H9 (cell line): ENCODE data around the gene NXN. TPM values are rescaled to one million over a fixed set of nuclear protein-coding genes. Genes with fewer than 3 reads are reported as not detected.
"Not testable (repeated sequence)": the region's sequence is repeated elsewhere in the genome, so short reads cannot be mapped to it uniquely, and the experiment has no call there.

ENCODE experiments used
- DNase-seq: peaks from one replicate; pipeline ENCODE4 v3.0.0-alpha.2; 2017
- H2AFZ ChIP-seq: one replicate; pipeline ENCODE4 v1.6.1; 2013; ENCODE audit warnings: mild to moderate bottlenecking, low read length, control low read depth, moderate library complexity
- H2AK5ac ChIP-seq: 2 replicates; pipeline ENCODE4 v1.6.1; 2013; ENCODE audit warnings: low read length, control low read depth, mixed read lengths; ENCODE audit not compliant: insufficient read length
- H2BK120ac ChIP-seq: one replicate; pipeline ENCODE4 v1.6.1; 2013; ENCODE audit warnings: low read depth, mild to moderate bottlenecking, low read length, control low read depth, inconsistent platforms; ENCODE audit not compliant: poor library complexity, severe bottlenecking
- H2BK12ac ChIP-seq: 2 replicates; pipeline ENCODE4 v1.6.1; 2013; ENCODE audit warnings: low read length, control low read depth, mixed read lengths, low read depth; ENCODE audit not compliant: insufficient read length
- H2BK15ac ChIP-seq: 2 replicates; pipeline ENCODE4 v1.6.1; 2013; ENCODE audit warnings: low read depth, low read length, control low read depth
- H2BK20ac ChIP-seq: one replicate; pipeline ENCODE4 v1.6.1; 2013; ENCODE audit warnings: low read depth, mild to moderate bottlenecking, low read length, control low read depth, inconsistent platforms; ENCODE audit not compliant: poor library complexity, severe bottlenecking
- H2BK5ac ChIP-seq: 2 replicates; pipeline ENCODE4 v1.6.1; 2013; ENCODE audit warnings: low read length, control low read depth, mixed read lengths; ENCODE audit not compliant: insufficient read length
- H3K14ac ChIP-seq: 2 replicates; pipeline ENCODE4 v1.6.1; 2013; ENCODE audit warnings: low read length, control low read depth; ENCODE audit not compliant: insufficient read depth
- H3K18ac ChIP-seq: 2 replicates; pipeline ENCODE4 v1.6.1; 2013; ENCODE audit warnings: low read depth, mild to moderate bottlenecking, mixed read lengths, low read length, control low read depth; ENCODE audit not compliant: insufficient read length
- H3K23ac ChIP-seq: 2 replicates; pipeline ENCODE4 v1.6.1; 2013; ENCODE audit warnings: low read length, control low read depth, mixed read lengths, low read depth; ENCODE audit not compliant: insufficient read length
- H3K23me2 ChIP-seq: 2 replicates; pipeline ENCODE4 v1.6.1; 2013; ENCODE audit warnings: low read depth, mild to moderate bottlenecking, mixed read lengths, low read length, control low read depth; ENCODE audit not compliant: insufficient read length, poor library complexity, severe bottlenecking
- H3K27ac ChIP-seq: 2 replicates; pipeline ENCODE4 v1.5.1; 2013; ENCODE audit warnings: low read length, control low read depth, mixed read lengths, low read depth; ENCODE audit not compliant: insufficient read length
- H3K27me3 ChIP-seq: 2 replicates; pipeline ENCODE4 v1.6.1; 2013; ENCODE audit warnings: low read length, control low read depth, inconsistent platforms; ENCODE audit not compliant: insufficient read depth
- H3K4ac ChIP-seq: 2 replicates; pipeline ENCODE4 v1.6.1; 2013; ENCODE audit warnings: low read depth, mild to moderate bottlenecking, control low read depth, inconsistent platforms, low read length, moderate library complexity
- H3K4me1 ChIP-seq: 2 replicates; pipeline ENCODE4 v1.6.1; 2013; ENCODE audit warnings: low read length, control low read depth, inconsistent platforms; ENCODE audit not compliant: insufficient read depth
- H3K4me2 ChIP-seq: 2 replicates; pipeline ENCODE4 v1.6.1; 2013; ENCODE audit warnings: low read length, control low read depth, mixed read lengths; ENCODE audit not compliant: insufficient read length, insufficient read depth
- H3K56ac ChIP-seq: 2 replicates; pipeline ENCODE4 v1.6.1; 2013; ENCODE audit warnings: low read depth, mild to moderate bottlenecking, mixed read lengths, low read length, control low read depth; ENCODE audit not compliant: insufficient read length
- H3K79me1 ChIP-seq: 2 replicates; pipeline ENCODE4 v1.6.1; 2013; ENCODE audit warnings: low read depth, mild to moderate bottlenecking, moderate library complexity, low read length, control low read depth, inconsistent platforms; ENCODE audit not compliant: insufficient read depth, poor library complexity, severe bottlenecking
- H3K79me2 ChIP-seq: 2 replicates; pipeline ENCODE4 v1.6.1; 2013; ENCODE audit warnings: low read length, control low read depth, inconsistent platforms; ENCODE audit not compliant: insufficient read depth
- H3K9ac ChIP-seq: 2 replicates; pipeline ENCODE4 v1.6.1; 2013; ENCODE audit warnings: low read length, control low read depth, mixed read lengths; ENCODE audit not compliant: insufficient read length; ENCODE audit errors: extremely low read depth
- H3K9me3 ChIP-seq: one replicate; pipeline ENCODE4 v1.6.1; 2013; ENCODE audit warnings: low read depth, low read length, inconsistent platforms; ENCODE audit not compliant: control insufficient read depth
- H3T11ph ChIP-seq: one replicate; pipeline ENCODE4 v1.6.1; 2013; ENCODE audit warnings: mild to moderate bottlenecking, low read length, control low read depth, inconsistent platforms
- H4K20me1 ChIP-seq: one replicate; pipeline ENCODE4 v1.6.1; 2013; ENCODE audit not compliant: control insufficient read depth, insufficient read length, insufficient read depth
- H4K5ac ChIP-seq: 2 replicates; pipeline ENCODE4 v1.6.1; 2013; ENCODE audit warnings: low read depth, mild to moderate bottlenecking, mixed read lengths, low read length, control low read depth; ENCODE audit not compliant: insufficient read length
- H4K8ac ChIP-seq: replicated peaks from 2 replicates; pipeline ENCODE4 v1.6.1; 2013; ENCODE audit warnings: low read length, control low read depth, mixed read lengths, low read depth; ENCODE audit not compliant: insufficient read length
- H4K91ac ChIP-seq: 2 replicates; pipeline ENCODE4 v1.6.1; 2013; ENCODE audit warnings: low read depth, mild to moderate bottlenecking, moderate library complexity, mixed read lengths, low read length, control low read depth; ENCODE audit not compliant: insufficient read length
- H3K27ac Mint-ChIP-seq, 3 experiments: 2 replicates in 2 of 3; 3 replicates in 1 of 3; pipeline ENCODE4 v1.8.0; 2020 to 2021; ENCODE audit warnings: mixed read lengths in 3 of 3, mild to moderate bottlenecking in 1 of 3, moderate library complexity in 1 of 3
- H3K27me3 Mint-ChIP-seq: 2 replicates; pipeline ENCODE4 v1.8.0; 2021; ENCODE audit warnings: low read depth, mild to moderate bottlenecking, moderate library complexity, mixed read lengths
- H3K36me3 Mint-ChIP-seq, 3 experiments: 2 replicates in 2 of 3; 3 replicates in 1 of 3; pipeline ENCODE4 v1.8.0; 2020 to 2021; ENCODE audit warnings: low read depth in 3 of 3, mixed read lengths in 3 of 3; ENCODE audit not compliant: insufficient read depth in 1 of 3
- H3K4me1 Mint-ChIP-seq, 2 experiments: 2 replicates each; pipeline ENCODE4 v1.8.0; 2020; ENCODE audit warnings: mixed read lengths in 2 of 2
- H3K4me3 Mint-ChIP-seq, 2 experiments: 2 replicates in 1 of 2; 3 replicates in 1 of 2; pipeline ENCODE4 v1.8.0; 2020 to 2021; ENCODE audit warnings: mild to moderate bottlenecking in 2 of 2, mixed read lengths in 2 of 2, moderate library complexity in 1 of 2
- H3K9me3 Mint-ChIP-seq, 2 experiments: 2 replicates in 1 of 2; 3 replicates in 1 of 2; pipeline ENCODE4 v1.8.0; 2020; ENCODE audit warnings: mild to moderate bottlenecking in 2 of 2, mixed read lengths in 2 of 2, moderate library complexity in 1 of 2
- CTCF ChIP-seq: fragments of 200-600 bp; sonication (generic); conservative IDR thresholded peaks from 3 replicates; pipeline ENCODE4 v1.8.0; 2021; ENCODE audit warnings: antibody characterized with exemption, mild to moderate bottlenecking
- WGBS: extraction: QIAGEN DNeasy Blood & Tissue Kit; methylation state at CpG from one replicate; pipeline ENCODE4 v1.1.7; 2013; ENCODE audit warnings: missing lambda C conversion rate, low lambda C conversion rate, mixed read lengths; ENCODE audit not compliant: insufficient read length; ENCODE audit errors: extremely low coverage; 5-methylcytosine and 5-hydroxymethylcytosine counted together
- total RNA-seq: library from RNA; stranded (reverse); gene quantifications from 2 replicates; pipeline ENCODE4 v1.2.1, GENCODE V29; 2021

NXN gene
- total RNA-seq, 1 experiment from 2014 or later = 93.6 TPM

DNA sequence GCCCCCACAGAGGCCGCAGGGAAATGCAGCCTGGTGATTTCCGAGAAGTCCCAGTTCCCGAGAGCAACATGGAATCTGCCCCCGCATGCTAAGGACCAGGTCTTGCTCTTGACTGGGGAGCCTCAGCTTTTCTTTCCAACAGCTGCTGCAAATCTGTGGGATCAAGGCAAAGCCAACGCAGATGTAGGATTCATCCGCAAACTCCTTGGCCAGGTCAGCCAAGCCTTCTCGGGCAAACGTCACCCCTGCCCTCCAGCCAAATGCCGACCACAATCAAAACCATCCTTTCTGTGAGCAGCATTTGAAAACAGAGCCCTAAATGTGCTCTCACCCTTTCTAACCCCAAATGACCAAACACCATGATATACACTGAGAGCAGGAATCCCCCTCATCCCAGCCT is 143.4 kb downstream of the NXN start:
- Histone ChIP-seq H3K79me2 (peaks cover 3% of the 10 kb centered on the region; the same call in 1 of the 2 replicates), H3K14ac (no peak overlapping the region), H4K8ac (no peak overlapping the region), H4K5ac (no peak overlapping the region), H3K56ac (no peak overlapping the region), H3K23me2 (no peaks in the 10 kb centered on the region), H2BK15ac (no peak overlapping the region), H2AFZ (no peak overlapping the region), H3K9me3 (no peaks in the 10 kb centered on the region), H3K27ac (no peak overlapping the region), H2BK120ac (no peak overlapping the region), H3K23ac (no peak overlapping the region), H3K9ac (no peak overlapping the region), H4K20me1 (no peaks in the 10 kb centered on the region), H2BK5ac (no peak overlapping the region), H2BK12ac (no peak overlapping the region), H3K4ac (no peak overlapping the region), H3K79me1 (peaks cover under 1% of the 10 kb centered on the region), H2AK5ac (no peak overlapping the region), H3K27me3 (no peaks in the 10 kb centered on the region), H2BK20ac (no peak overlapping the region), H3K4me1 (peaks cover 2% of the 10 kb centered on the region; the same call in 1 of the 2 replicates), H3K18ac (no peak overlapping the region), H3K4me2 (no peak overlapping the region), H3T11ph (no peak overlapping the region), H4K91ac (no peak overlapping the region)
- Mint-ChIP-seq H3K27ac (peak overlapping the region in 2 of 3 experiments; percentile 12 to 75; a peak in 4 of 7 replicates), H3K4me1 (peaks cover 11% of the 10 kb centered on the region in 2 experiments), H3K4me3 (no peak overlapping the region), H3K36me3 (peaks cover 9 to 10% (median 9%) of the 10 kb centered on the region in 3 experiments; a peak in 6 of 7 replicates), H3K27me3 (no peaks in the 10 kb centered on the region), H3K9me3 (peaks cover under 1 to 3% of the 10 kb centered on the region in 2 experiments; a peak in 3 of 5 replicates)
- no peak for DNase-seq
- WGBS = no CpG with 5 or more reads among the region's 9 CpGs
- no peak for TF ChIP-seq CTCF

DNA sequence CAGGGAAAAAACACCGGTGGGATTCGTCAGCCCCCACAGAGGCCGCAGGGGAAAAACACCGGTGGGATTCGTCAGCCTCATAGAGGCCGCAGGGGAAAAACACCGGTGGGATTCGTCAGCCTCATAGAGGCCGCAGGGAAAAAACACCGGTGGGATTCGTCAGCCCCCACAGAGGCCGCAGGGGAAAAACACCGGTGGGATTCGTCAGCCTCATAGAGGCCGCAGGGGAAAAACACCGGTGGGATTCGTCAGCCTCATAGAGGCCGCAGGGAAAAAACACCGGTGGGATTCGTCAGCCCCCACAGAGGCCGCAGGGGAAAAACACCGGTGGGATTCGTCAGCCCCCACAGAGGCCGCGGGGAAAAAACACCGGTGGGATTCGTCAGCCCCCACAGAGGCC is 143.9 kb downstream of the NXN start:
- H3K23ac ChIP-seq, H2BK15ac ChIP-seq, H3K18ac ChIP-seq, H2BK5ac ChIP-seq, DNase-seq, H2BK20ac ChIP-seq, H3K27ac ChIP-seq, H4K91ac ChIP-seq, H3K56ac ChIP-seq, H3K14ac ChIP-seq, H4K5ac ChIP-seq, H2BK12ac ChIP-seq, H3K9ac ChIP-seq, H4K20me1 ChIP-seq, H3K9me3 Mint-ChIP-seq, H3K27me3 Mint-ChIP-seq, H2BK120ac ChIP-seq, H4K8ac ChIP-seq, H3K4me1 ChIP-seq, H2AK5ac ChIP-seq, H3K36me3 Mint-ChIP-seq, H3K79me2 ChIP-seq, H2AFZ ChIP-seq, H3K4me3 Mint-ChIP-seq, H3K27me3 ChIP-seq, H3K4me2 ChIP-seq, H3T11ph ChIP-seq, H3K9me3 ChIP-seq, H3K23me2 ChIP-seq, H3K4ac ChIP-seq, H3K79me1 ChIP-seq: not testable (repeated sequence)
- H3K27ac Mint-ChIP-seq = peak overlapping the region in 1 of 3 experiments; percentile 97; a peak in 2 of 7 replicates
- WGBS = no CpG with 5 or more reads among the region's 27 CpGs
- H3K4me1 Mint-ChIP-seq = peaks cover 11% of the 10 kb centered on the region in 2 experiments
